GM18526 (cell line): Measurements from ENCODE around the gene F11R.
A peak's percentile ranks its signal among the peaks of the same experiment; 100 is the strongest.

Experiments used
- POLR2A ChIP-seq: IDR thresholded peaks from 3 replicates; pipeline ENCODE4 v1.6.1; 2011; ENCODE audit not compliant: insufficient read length; ENCODE audit errors: extremely low read depth

The F11R gene

DNA sequence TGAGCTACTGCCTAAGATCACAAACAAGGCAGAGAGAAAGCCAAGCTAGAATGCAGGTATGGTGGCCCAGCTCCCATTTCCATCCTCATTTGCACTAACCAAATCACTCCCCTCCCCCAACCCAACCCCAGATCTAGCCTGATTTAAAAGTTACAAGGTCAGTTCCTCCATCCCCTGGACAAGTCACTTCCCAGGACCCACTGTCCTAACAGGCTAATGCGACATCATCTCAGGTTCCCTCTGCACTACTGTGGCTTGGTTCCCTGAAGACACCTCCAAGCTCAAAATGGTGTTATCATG is 2.4 kb downstream of the F11R start:
- no peak for TF ChIP-seq POLR2A

DNA sequence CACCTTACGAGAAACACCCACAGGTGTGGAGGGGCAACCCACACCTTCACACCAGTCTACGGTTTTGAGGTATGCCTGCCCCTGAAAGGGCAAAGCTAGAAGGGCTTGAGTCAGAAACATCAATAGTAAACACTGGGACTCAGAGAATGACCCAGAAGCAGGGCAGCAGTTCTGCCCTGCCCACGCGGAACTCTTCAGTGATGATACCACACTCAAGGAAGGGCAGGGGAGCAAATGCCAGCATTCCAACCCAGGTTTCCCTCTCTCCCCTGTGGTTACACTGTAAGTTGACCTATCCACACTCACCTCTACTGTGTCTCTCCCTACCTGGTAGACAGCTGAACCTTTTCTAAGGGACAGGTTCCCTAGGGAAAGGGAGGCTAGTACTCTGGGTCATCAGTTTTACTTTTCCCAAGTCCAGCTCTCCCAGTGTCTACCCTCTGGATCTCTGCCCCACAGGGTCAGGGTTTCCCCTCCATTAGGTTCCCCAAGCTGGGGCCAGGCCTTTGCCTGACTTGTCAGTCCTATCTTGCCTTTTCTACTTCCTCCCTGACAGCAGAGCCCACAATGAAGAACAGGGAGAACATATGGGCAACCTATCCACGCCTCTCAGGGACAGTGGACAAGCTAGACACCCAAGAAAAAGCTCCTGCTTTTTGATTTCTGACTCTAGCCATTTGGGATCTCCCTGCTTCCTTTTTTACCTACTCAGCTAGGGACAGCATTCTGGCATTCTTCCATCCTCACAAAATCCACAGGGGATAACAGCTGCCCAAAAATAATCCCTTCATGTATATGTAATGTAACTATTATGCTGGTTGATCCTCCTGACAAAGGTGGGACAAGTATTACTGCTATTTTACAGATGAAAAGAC is 3.0 kb downstream of the F11R start:
- no peak for TF ChIP-seq POLR2A

GRCh38 chr1:161013488-161014230 is 7.3 kb downstream of the F11R start:
- TF ChIP-seq POLR2A = peak; percentile 29

GRCh38 chr1:161013131-161013487 is 7.8 kb downstream of the F11R start:
- TF ChIP-seq POLR2A = no peak

GRCh38 chr1:161012420-161012819 is 8.5 kb downstream of the F11R start:
- TF ChIP-seq POLR2A = no peak

- TF ChIP-seq POLR2A = no peak
These were observed 11.2 kb downstream of the F11R start for GRCh38 chr1:161009602-161010211.

- no peak for TF ChIP-seq POLR2A
These were observed 12.0 kb downstream of the F11R start for GRCh38 chr1:161008869-161009510.

DNA sequence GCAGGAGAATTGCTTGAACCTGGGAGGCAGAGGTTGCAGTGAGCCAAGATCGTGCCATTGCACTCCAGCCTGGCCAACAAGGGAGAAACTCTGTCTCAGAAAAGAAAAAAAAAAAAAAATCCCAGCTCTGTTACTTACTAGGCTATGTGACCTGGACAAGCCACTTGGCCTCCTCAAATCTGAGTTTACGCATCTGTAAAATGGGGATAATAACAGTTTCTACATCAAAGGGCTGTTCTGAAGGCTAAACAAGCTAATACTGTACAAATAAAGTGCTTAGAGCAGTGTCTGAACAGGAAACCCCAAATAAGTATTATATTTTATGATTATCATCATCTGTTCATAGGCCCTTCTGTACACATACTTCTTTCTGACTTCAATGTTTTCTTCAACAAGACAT is 13.6 kb downstream of the F11R start:
- TF ChIP-seq POLR2A = no peak

DNA sequence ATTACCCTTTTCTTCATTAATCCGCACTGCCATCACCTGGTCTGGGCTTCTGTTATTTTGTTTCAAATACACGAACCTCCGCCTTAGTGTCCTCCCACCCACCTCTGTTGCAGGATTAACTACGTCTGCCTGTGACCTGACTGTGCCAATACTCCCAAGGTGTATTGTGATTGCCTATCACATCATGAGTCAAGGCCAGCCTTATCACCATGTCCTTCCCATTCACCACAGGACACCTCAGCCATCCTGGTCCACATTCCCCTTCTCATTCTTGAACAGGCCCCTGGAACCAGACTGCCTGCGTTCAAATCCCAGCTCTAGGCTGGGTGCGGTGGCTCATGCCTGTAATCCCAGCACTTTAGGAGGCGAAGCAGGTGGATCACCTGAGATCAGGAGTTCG is 14.4 kb downstream of the F11R start:
- no peak for TF ChIP-seq POLR2A

DNA sequence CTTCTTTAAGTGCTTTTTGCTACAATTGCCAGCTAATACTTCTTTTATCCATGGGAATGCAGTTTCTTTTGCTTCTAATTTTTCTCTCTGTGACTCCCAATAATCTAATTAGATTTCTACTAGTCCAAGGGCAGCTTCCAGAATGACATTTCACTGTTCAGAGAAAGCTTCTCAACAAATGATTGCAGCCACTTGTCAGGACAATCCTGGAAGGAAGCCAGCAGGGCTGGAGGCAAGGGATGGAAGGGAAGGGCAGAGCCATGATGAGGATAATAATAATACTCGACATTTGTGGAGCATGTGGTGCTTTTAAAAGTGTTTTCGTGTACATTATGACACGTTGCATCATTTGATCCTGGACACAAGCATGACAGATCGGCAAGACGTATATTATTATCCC is 19.4 kb downstream of the F11R start:
- no peak for TF ChIP-seq POLR2A

GRCh38 chr1:161000736-161001480 is 20.0 kb downstream of the F11R start:
- TF ChIP-seq POLR2A = no peak

- TF ChIP-seq POLR2A = no peak
These were observed 21.6 kb downstream of the F11R start for GRCh38 chr1:160999376-160999775.

- TF ChIP-seq POLR2A = no peak
These were observed 23.5 kb downstream of the F11R start for GRCh38 chr1:160997323-160998038.

- no peak for TF ChIP-seq POLR2A
These were observed 24.8 kb downstream of the F11R start for GRCh38 chr1:160996178-160996577.

- TF ChIP-seq POLR2A = no peak
These were observed 27.3 kb downstream of the F11R start for GRCh38 chr1:160993544-160994193.
